Measurements from ENCODE around the gene KCNIP4. TPM values are rescaled to one million over a fixed set of nuclear protein-coding genes. Genes with fewer than 3 reads are reported as not detected.

Gene KCNIP4
- total and polyA plus RNA-seq, 7 donors = 0.03 TPM; not detected in 6

- ATAC-seq (no peak), DNase-seq (no peak)
- WGBS, 3 donors = 42 to 80% (median 76%) methylated on average over 3 of the region's 3 CpGs
- Histone ChIP-seq H3K36me3 (ENCODE audit: insufficient read depth in 1 of 2, low read depth in 1 of 2) (no peaks in the 10 kb centered on the region), H3K9me3 (no peaks in the 10 kb centered on the region), H3K4me3 (no peak overlapping the region), H3K27ac (no peak overlapping the region), H3K4me1 (no peaks in the 10 kb centered on the region), H3K27me3 (ENCODE audit: insufficient read depth in 3 of 3, low read length in 2 of 3) (no peaks in the 10 kb centered on the region)
- intact Hi-C loops (cut with DNase I) = no loop called here
- TF ChIP-seq CTCF (IDR thresholded peaks at IDR 0.05) = no peak
These were observed 306.9 kb downstream of the KCNIP4 start for GRCh38 chr4:21641696-21642095.

GRCh38 chr4:21638171-21638725 is 310.3 kb downstream of the KCNIP4 start:
- H3K36me3 ChIP-seq (ENCODE audit: insufficient read depth in 1 of 2, low read depth in 1 of 2) = no peaks in the 10 kb centered on the region
- no peak overlapping the region for H3K4me3 ChIP-seq
- intact Hi-C loops (cut with DNase I) = no loop called here
- no peak for TF ChIP-seq CTCF (IDR thresholded peaks at IDR 0.05)
- H3K9me3 ChIP-seq = no peaks in the 10 kb centered on the region
- WGBS, 3 donors = 54 to 71% (median 55%) methylated on average over 1 of the region's 1 CpG
- no peak overlapping the region for H3K27ac ChIP-seq
- H3K4me1 ChIP-seq = no peaks in the 10 kb centered on the region
- H3K27me3 ChIP-seq (ENCODE audit: insufficient read depth in 3 of 3, low read length in 2 of 3) = peaks cover 0 to 2% (median 0%) of the 10 kb centered on the region in 3 donors
- ATAC-seq = no peak
- no peak for DNase-seq

GRCh38 chr4:21628916-21629610 is 319.5 kb downstream of the KCNIP4 start:
- Histone ChIP-seq H3K9me3 (no peaks in the 10 kb centered on the region), H3K27me3 (ENCODE audit: insufficient read depth in 3 of 3, low read length in 2 of 3) (no peaks in the 10 kb centered on the region), H3K4me3 (no peak overlapping the region), H3K36me3 (ENCODE audit: insufficient read depth in 1 of 2, low read depth in 1 of 2) (no peaks in the 10 kb centered on the region), H3K27ac (no peak overlapping the region), H3K4me1 (no peaks in the 10 kb centered on the region)
- WGBS, 3 donors = 8 to 14% (median 12%) methylated on average over 2 of the region's 2 CpGs
- DNase-seq (no peak), ATAC-seq (no peak)
- no peak for TF ChIP-seq CTCF (IDR thresholded peaks at IDR 0.05)
- intact Hi-C loops (cut with DNase I) = no loop called here

GRCh38 chr4:21628116-21628670 is 320.4 kb downstream of the KCNIP4 start:
- Histone ChIP-seq H3K4me1 (no peaks in the 10 kb centered on the region), H3K9me3 (no peaks in the 10 kb centered on the region), H3K27ac (no peak overlapping the region), H3K4me3 (no peak overlapping the region), H3K27me3 (ENCODE audit: insufficient read depth in 3 of 3, low read length in 2 of 3) (no peaks in the 10 kb centered on the region), H3K36me3 (ENCODE audit: insufficient read depth in 1 of 2, low read depth in 1 of 2) (no peaks in the 10 kb centered on the region)
- intact Hi-C loops (cut with DNase I) = no loop called here
- no peak for DNase-seq
- TF ChIP-seq CTCF (IDR thresholded peaks at IDR 0.05) = no peak
- ATAC-seq = no peak
- WGBS, 3 donors = 82 to 84% (median 84%) methylated on average over 4 of the region's 4 CpGs

Measured in psoas muscle (tissue), 8 donors.